HG03175 (cell line): ENCODE results near the gene ZNRF4.
"Not testable (repeated sequence)": the region's sequence is repeated elsewhere in the genome, so short reads cannot be mapped to it uniquely, and the experiment has no call there.

Experiments
- ATAC-seq: cut with Tn5 transposase; IDR thresholded peaks from one replicate; pipeline ENCODE4 v1.9.1; 2021; ENCODE audit warnings: mild to moderate bottlenecking, moderate library complexity; ENCODE audit not compliant: unreplicated experiment

The ZNRF4 gene

DNA sequence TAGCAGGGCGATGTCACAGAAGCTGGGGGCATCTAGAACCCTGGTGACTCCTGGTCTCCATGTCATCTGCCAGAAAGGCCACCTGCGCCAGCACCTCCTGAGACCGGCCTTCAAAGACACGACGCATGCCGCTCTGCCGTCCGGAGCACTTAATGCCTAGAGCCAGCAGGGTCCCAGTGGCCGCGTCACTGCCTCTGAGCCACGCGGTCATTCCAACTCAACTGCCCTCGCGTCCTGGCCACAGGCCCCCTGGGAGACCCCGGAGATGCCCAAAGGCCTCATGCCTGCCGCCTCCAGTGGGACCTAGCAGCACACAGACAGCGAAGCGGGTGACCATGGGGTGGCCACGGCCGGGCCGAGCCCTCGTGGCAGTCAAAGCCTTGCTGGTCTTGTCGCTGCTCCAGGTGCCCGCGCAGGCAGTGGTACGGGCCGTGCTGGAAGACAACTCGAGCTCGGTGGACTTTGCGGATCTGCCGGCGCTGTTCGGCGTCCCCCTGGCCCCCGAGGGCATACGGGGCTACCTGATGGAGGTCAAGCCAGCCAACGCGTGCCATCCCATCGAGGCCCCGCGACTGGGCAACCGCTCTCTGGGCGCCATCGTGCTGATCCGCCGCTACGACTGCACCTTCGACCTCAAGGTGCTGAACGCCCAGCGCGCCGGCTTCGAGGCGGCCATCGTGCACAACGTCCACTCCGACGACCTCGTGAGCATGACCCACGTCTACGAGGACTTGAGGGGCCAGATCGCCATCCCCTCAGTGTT lies at the start of gene ZNRF4:
TSS of gene ZNRF4 (plus strand) at position 51 of the 763 bp plus-strand sequence. CDS start at position 126, 75 bp downstream.
- ATAC-seq: no peak

DNA sequence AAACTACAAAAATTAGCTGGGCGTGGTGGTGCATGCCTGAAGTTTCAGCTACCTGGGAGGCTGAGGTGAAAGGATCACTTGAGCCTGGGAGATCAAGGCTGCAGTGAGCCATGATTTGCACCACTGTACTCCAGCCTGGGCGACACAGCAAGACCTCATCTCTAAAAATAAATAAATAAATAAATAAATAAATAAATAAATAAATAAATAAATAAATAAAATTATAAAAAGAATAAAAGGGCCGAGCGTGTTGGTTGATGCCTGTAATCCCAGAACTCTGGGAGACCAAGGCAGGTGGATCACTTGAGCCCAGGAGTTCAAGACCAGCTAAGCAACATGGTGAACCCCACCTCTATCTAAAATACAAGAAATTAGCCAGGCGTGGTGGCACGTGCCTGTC lies 49.0 kb upstream of the ZNRF4 start:
- not testable (repeated sequence) for ATAC-seq

DNA sequence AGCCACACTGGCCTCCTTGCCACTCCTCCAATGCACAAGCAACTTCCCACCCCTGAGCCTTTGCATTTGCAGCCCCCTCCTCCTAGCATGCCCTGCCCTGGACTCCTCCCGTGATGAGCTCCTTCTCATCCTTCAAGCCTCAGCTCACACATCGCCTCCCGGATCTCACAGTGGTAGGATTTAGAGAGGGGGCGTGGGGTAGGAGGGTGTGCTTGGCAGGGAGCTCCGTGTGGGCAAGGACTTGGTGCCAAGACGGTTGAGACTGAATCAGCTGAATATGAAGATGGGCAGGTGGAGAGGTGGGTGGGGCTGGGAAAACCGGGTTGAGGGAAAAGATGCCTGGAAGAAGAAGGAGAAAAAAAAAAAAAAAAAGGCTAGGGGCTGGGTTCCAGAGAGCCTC lies 48.4 kb upstream of the ZNRF4 start:
- ATAC-seq: no peak

DNA sequence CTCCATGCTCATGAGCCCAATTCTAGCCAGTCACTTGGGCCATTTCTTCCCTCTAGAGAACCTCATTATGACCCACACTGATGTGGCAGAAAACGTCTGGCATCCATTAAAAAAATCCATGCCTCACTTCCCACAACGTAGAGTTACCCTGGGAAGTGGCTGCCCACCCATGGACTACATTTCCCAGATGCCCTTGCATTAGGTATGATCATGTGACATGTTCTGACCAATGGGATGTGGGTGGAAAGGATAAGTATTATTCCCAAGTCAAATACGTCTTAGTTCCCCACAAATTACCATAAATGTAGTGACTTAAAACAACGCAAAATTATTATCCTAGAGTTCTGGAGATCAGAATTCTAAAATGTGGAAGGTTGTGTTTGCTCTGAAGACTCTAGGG lies 47.9 kb upstream of the ZNRF4 start:
- ATAC-seq: no peak

GRCh38 chr19:5417495-5418436 lies 37.5 kb upstream of the ZNRF4 start:
- ATAC-seq: no peak

GRCh38 chr19:5418677-5419076 lies 36.5 kb upstream of the ZNRF4 start:
- ATAC-seq: no peak

GRCh38 chr19:5420953-5421352 lies 34.3 kb upstream of the ZNRF4 start:
- ATAC-seq: no peak

- no peak for ATAC-seq
Observed at GRCh38 chr19:5423567-5424125, 31.6 kb upstream of the ZNRF4 start.

GRCh38 chr19:5424192-5424973 lies 30.8 kb upstream of the ZNRF4 start:
- ATAC-seq: no peak

- no peak for ATAC-seq
Observed at GRCh38 chr19:5425260-5425659, 30.0 kb upstream of the ZNRF4 start.

GRCh38 chr19:5430237-5430636 lies 25.0 kb upstream of the ZNRF4 start:
- no peak for ATAC-seq

- ATAC-seq: no peak
Observed at GRCh38 chr19:5432687-5433086, 22.5 kb upstream of the ZNRF4 start.

DNA sequence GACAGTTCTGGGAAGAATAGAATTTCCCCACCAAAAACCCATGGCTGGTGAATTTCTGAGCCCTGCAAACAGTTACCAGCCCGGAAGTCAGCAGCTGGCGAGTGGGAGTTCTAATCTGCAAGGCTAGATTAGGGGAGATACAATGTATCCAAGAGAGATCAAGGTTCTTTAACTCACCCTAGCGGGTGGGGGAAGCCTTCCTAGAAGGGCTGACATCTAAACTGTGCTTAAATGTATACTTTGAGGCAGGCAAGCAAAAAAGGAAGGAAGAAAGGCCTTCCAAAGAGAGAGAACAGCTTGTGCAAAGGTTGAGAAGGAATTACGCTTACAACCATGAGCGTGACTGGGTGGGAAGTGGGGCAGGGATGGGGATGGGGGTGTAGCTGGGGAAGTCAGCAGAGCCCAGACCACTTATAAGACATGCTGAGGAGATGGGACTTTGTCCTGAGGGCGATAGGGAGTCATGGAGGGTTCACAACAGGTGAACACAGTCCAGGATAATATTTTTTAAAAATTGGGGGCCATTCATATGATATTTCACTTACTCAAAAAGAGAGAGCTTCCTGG lies 20.8 kb upstream of the ZNRF4 start:
- ATAC-seq: no peak

DNA sequence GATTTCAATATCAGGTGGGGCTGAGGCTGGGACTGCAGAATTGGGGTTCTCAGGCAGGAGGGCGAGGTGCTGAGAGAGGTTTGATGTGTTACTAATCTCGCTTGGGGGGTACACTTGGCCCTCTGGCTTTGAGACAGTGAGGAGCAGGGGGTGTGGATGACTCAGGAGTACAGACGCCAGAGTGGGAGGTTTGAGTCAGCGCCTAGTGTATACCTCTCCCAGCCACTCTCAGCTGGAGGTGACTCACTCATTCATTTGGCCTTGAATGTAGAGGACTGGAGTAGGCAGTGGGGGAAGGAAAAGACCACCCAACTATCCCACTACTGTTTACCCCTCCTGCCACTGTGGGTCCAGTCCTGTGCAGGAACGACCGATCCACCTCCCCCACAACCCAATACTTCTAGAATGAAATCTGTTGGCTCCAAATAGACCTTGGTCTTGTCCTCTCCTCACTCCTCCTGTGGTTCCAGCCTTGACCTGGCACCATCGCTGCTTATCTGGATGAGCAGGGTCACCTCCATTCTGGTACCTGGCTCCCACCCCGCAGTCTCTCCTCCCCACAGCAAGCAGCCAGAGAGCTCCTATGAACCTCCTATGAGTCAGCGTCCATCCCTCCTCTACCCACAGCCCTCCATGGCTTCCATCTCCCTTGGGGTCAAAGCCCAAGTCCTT lies 20.1 kb upstream of the ZNRF4 start:
- ATAC-seq: no peak

DNA sequence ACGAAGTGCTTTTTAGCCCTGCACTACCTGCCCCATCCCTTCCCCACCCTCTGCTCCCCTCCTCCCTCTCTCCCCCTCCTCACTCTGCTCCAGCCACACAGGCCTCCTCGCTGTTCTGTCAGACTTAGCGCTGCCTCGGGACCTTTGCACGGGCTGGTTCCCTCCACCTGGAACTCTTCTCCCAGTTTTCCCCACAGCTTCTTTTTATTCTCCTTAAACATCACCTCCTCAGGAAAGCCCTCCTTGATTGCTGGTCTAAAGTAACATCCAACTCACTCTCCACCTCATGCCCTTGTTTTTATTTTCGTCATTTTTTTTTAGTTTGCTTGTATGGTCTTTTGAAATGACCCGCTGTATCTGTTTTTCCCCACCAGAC lies 19.6 kb upstream of the ZNRF4 start:
- no peak for ATAC-seq

DNA sequence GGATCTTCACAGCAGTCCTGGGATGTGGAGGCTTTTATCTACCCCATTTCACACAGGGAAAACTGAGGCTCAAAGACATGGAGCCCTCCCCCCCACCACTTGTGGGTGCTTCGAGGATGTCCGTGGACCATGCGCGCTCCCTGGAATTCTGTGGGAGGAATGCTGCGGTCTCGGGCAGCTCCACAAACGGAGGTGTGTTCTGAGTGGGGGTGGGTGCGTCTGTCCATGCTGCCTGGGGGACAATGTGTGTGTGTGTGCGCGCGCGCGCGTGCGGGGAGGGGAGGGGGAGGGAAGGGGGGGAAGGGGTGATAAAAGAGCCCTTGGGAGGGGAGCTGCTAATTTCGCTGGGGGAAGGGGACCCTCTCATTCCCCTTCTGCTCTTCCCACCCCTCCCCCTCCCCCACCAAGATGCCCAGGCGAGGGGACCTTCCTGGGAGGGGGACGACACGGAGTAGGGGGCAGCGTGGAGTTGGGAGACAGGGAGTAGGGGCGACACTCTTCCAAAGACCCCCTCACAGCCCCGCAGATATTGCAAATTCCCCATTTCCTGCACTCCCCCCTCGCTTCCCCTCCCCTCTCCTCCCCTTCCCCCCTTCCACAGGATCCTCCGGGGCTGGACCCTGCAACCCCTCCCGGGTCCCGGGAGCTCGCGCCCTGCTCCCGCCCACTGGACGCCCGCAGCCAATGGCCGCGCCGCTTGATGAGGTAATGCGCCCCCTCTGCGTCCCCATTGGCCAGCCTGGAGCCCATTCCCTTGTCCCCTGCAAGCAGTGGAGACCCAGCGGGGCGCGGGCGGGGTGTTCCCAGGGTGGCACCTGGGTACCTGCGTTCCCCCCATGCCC lies 18.9 kb upstream of the ZNRF4 start:
- ATAC-seq: no peak

DNA sequence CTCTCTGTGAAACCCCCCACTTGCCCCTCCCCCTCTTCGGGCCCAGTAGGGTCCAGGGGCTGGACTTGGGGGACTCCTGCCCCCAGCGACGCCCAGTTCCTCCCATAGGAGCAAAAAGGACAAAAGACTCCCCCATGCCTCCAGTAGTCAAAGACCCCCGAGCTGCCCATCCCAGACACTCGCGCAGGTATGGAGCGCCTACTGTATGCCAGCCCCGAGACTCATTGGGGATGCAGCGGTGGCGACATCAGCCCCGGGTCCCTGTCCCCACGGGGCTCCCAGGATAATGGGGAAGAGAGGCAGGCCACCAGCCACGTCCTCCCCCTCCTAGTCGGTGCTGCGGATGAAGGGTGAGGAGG lies 18.3 kb upstream of the ZNRF4 start:
- no peak for ATAC-seq

- not testable (repeated sequence) for ATAC-seq
Observed at GRCh38 chr19:5438756-5439155, 16.5 kb upstream of the ZNRF4 start.

DNA sequence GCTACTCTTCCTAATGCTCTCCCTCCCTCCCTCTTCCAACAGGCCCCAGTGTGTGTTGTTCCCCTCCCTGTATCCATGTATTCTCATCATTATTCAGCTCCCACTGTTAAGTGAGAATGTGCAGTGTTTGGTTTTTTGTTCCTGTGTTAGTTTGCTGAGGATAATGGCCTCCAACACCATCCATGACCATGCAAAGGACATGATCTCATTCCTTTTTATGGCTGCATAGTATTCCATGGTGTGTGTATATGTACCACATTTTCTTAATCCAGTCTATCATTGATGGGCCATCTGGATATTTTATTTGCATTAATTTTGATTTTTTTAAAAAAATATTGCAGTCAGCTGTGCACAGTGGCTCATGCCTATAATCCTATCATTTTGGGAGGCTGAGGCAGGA lies 15.8 kb upstream of the ZNRF4 start:
- no peak for ATAC-seq
